CD4-positive, alpha-beta T cell treated with Interleukin-21 for 1 hour (primary cell): Measurements from ENCODE around the gene HNRNPH3.
"Not testable (repeated sequence)": the region's sequence is repeated elsewhere in the genome, so short reads cannot be mapped to it uniquely, and the experiment has no call there.

Experiments
- DNase-seq: peaks from one replicate; pipeline ENCODE4 v3.0.0-alpha.2; 2020

Gene HNRNPH3, protein sequence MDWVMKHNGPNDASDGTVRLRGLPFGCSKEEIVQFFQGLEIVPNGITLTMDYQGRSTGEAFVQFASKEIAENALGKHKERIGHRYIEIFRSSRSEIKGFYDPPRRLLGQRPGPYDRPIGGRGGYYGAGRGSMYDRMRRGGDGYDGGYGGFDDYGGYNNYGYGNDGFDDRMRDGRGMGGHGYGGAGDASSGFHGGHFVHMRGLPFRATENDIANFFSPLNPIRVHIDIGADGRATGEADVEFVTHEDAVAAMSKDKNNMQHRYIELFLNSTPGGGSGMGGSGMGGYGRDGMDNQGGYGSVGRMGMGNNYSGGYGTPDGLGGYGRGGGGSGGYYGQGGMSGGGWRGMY

DNA sequence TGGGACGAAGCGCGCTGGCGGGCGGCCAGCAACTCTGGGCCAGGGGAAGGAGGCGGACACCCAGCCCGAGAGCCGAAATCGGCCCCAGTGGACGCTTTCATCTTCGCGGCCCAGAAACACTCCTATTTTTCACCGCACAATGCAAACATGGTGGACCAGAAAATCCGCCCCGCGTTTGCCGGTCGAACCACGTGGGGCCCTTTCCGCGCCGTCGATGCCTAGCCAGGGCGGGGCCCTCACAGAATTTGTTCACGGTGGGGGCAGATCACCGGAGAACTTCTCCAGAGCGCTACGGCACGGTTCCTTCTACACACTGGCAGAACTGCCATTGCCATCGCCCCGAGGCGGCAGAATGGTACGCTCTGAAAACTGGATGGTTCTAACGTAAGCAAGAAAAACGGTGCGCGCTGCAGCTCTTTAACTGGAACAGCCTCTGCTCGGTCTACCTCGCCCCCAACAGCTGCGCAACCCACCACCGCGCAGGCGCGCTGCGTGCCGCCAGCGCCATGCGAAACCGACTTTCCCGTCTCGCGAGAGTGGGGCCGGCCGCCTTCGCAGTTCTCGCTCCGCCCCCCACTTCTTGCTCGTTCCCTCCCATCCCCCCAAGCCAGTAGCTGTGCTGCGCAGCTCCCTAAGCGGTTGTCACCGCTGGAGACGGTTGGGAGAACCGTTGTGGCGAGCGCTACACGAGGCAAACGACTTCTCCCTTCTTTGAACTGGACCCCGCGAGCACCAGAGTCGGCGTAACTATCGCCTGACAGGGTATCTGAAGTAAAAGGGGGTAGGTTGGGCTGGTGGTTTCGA lies at the start of gene HNRNPH3:
HNRNPH3 (plus strand) TSS at position 610 of the 804 bp plus-strand sequence. CDS start 5,158 bp downstream, outside the sequence.
- peak; percentile 98 for DNase-seq

- DNase-seq, result no peak
Observed at GRCh38 chr10:68284062-68285001, 47.5 kb upstream of the HNRNPH3 start.

GRCh38 chr10:68288717-68289116 lies 43.1 kb upstream of the HNRNPH3 start:
- DNase-seq, result no peak

GRCh38 chr10:68290736-68291135 lies 41.1 kb upstream of the HNRNPH3 start:
- DNase-seq, result no peak

GRCh38 chr10:68296843-68297663 lies 34.8 kb upstream of the HNRNPH3 start:
- DNase-seq, result no peak

- no peak for DNase-seq
Observed at GRCh38 chr10:68301301-68301700, 30.6 kb upstream of the HNRNPH3 start.

GRCh38 chr10:68301790-68302502 lies 29.9 kb upstream of the HNRNPH3 start:
- DNase-seq, result peak; percentile 40

DNA sequence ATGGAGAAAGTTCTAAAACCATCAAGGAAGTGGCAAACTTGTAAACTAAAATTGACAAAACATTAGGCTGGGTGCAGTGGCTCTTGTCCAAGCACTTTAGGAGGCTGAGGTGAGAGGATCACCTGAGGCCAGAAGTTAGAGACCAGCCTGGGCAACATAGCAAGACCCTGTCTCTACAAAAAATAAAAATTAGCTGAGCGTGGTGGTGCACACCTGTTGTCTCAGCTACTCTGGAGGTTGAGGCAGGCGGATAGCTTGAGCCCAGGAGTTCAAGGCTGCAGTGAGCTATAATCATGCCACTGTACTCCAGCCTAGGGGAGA lies 29.4 kb upstream of the HNRNPH3 start:
- no peak for DNase-seq

GRCh38 chr10:68302871-68303270 lies 29.0 kb upstream of the HNRNPH3 start:
- DNase-seq, result no peak

GRCh38 chr10:68303849-68304412 lies 27.9 kb upstream of the HNRNPH3 start:
- DNase-seq, result no peak

GRCh38 chr10:68305854-68306253 lies 26.0 kb upstream of the HNRNPH3 start:
- DNase-seq, result no peak

- DNase-seq, result no peak
Observed at GRCh38 chr10:68310531-68310930, 21.3 kb upstream of the HNRNPH3 start.

- not testable (repeated sequence) for DNase-seq
Observed at GRCh38 chr10:68314930-68315329, 16.9 kb upstream of the HNRNPH3 start.

DNA sequence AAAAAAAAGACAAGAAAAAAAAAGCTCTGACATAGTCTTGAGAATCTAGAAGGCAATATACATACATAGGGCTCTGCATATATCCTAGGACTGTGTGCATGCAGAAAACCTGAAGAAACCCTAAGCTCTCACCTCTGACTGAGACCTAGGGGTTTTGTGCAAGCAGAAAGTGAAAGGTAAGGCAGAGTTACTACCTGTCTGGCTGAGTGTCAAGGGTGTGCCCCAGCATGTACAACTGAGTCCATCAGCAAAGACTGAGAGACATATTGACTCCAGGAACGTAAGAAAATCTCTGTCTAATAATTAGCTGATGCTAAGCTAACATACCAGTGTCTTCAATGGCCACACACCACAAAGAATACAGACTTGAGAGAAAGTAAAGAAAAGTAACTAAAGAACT lies 16.3 kb upstream of the HNRNPH3 start:
- DNase-seq, result no peak

- no peak for DNase-seq
Observed at GRCh38 chr10:68318331-68319059, 13.4 kb upstream of the HNRNPH3 start.

DNA sequence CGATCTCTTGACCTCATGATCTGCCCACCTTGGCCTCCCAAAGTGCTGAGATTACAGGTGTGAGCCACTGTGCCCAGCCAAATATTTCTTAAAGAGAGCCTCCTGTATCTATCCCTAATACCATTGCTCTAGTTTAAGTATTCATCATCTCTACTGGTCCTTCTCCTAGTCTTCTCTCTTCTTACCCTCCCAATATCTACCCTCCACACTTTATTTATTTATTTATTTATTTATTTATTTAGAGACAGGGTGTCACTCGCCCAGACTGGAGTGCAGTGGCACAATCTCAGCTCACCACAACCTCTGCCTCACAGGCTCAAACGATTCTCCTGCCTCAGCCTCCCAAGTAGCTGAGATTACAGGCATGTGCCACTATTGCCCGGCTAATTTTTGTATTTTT lies 7.5 kb upstream of the HNRNPH3 start:
- not testable (repeated sequence) for DNase-seq

DNA sequence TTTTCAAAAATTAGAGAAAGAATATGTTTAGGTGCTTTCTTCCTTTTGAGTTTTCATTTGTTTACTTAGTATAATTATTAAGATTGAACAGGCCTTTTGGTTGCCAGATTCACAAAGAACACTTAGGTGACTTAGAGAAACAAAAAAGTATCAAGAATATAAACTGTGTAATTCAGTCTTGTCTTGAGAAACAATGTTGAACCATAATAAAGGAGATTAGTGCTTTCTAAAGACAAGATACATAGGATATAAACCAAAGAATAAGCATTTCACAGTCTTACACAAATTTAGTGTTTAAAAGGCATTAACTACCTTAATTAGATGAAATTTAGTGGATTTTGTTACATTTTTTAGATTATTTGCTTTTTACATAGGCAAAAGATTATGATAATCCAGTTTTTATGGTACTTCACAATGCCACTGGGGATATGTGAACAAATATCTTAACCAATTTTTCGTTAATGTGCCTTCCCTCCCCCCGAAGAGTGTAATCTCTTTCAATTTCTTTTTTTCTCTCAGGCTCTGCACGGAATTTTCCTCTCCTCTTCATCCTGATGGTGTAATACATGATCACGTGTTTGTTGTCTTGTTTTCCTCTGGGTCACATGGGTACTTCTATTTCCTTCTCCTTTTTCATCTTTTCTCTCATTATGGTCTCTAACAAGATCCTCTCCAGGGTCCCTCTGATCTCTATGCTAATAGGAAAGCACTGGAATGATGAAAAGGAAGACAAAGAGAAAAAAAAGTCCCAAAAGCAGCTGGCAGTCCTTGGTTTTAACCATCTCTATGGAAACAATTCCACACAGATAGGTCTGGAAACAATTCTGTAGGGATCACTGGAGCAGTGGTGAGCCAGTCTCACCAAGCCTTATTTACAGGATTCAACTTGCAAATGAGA lies 3.7 kb upstream of the HNRNPH3 start:
- no peak for DNase-seq

- no peak for DNase-seq
Observed at GRCh38 chr10:68329506-68329861, 2.4 kb upstream of the HNRNPH3 start.

GRCh38 chr10:68330852-68331454 lies 911 bp upstream of the HNRNPH3 start:
- DNase-seq, result no peak
